H9 (cell line): ENCODE data around the gene ZNF175. TPM values are rescaled to one million over a fixed set of nuclear protein-coding genes. Genes with fewer than 3 reads are reported as not detected.

Experiments
- DNase-seq: peaks from one replicate; pipeline ENCODE4 v3.0.0-alpha.2; 2017
- H2AFZ ChIP-seq: one replicate; pipeline ENCODE4 v1.6.1; 2013; ENCODE audit warnings: mild to moderate bottlenecking, low read length, control low read depth, moderate library complexity
- H2AK5ac ChIP-seq: 2 replicates; pipeline ENCODE4 v1.6.1; 2013; ENCODE audit warnings: low read length, control low read depth, mixed read lengths; ENCODE audit not compliant: insufficient read length
- H2BK120ac ChIP-seq: one replicate; pipeline ENCODE4 v1.6.1; 2013; ENCODE audit warnings: low read depth, mild to moderate bottlenecking, low read length, control low read depth, inconsistent platforms; ENCODE audit not compliant: poor library complexity, severe bottlenecking
- H2BK12ac ChIP-seq: 2 replicates; pipeline ENCODE4 v1.6.1; 2013; ENCODE audit warnings: low read length, control low read depth, mixed read lengths, low read depth; ENCODE audit not compliant: insufficient read length
- H2BK15ac ChIP-seq: 2 replicates; pipeline ENCODE4 v1.6.1; 2013; ENCODE audit warnings: low read depth, low read length, control low read depth
- H2BK20ac ChIP-seq: one replicate; pipeline ENCODE4 v1.6.1; 2013; ENCODE audit warnings: low read depth, mild to moderate bottlenecking, low read length, control low read depth, inconsistent platforms; ENCODE audit not compliant: poor library complexity, severe bottlenecking
- H2BK5ac ChIP-seq: 2 replicates; pipeline ENCODE4 v1.6.1; 2013; ENCODE audit warnings: low read length, control low read depth, mixed read lengths; ENCODE audit not compliant: insufficient read length
- H3K14ac ChIP-seq: 2 replicates; pipeline ENCODE4 v1.6.1; 2013; ENCODE audit warnings: low read length, control low read depth; ENCODE audit not compliant: insufficient read depth
- H3K18ac ChIP-seq: 2 replicates; pipeline ENCODE4 v1.6.1; 2013; ENCODE audit warnings: low read depth, mild to moderate bottlenecking, mixed read lengths, low read length, control low read depth; ENCODE audit not compliant: insufficient read length
- H3K23ac ChIP-seq: 2 replicates; pipeline ENCODE4 v1.6.1; 2013; ENCODE audit warnings: low read length, control low read depth, mixed read lengths, low read depth; ENCODE audit not compliant: insufficient read length
- H3K23me2 ChIP-seq: 2 replicates; pipeline ENCODE4 v1.6.1; 2013; ENCODE audit warnings: low read depth, mild to moderate bottlenecking, mixed read lengths, low read length, control low read depth; ENCODE audit not compliant: insufficient read length, poor library complexity, severe bottlenecking
- H3K27ac ChIP-seq: 2 replicates; pipeline ENCODE4 v1.5.1; 2013; ENCODE audit warnings: low read length, control low read depth, mixed read lengths, low read depth; ENCODE audit not compliant: insufficient read length
- H3K27me3 ChIP-seq: 2 replicates; pipeline ENCODE4 v1.6.1; 2013; ENCODE audit warnings: low read length, control low read depth, inconsistent platforms; ENCODE audit not compliant: insufficient read depth
- H3K4ac ChIP-seq: 2 replicates; pipeline ENCODE4 v1.6.1; 2013; ENCODE audit warnings: low read depth, mild to moderate bottlenecking, control low read depth, inconsistent platforms, low read length, moderate library complexity
- H3K4me1 ChIP-seq: 2 replicates; pipeline ENCODE4 v1.6.1; 2013; ENCODE audit warnings: low read length, control low read depth, inconsistent platforms; ENCODE audit not compliant: insufficient read depth
- H3K4me2 ChIP-seq: 2 replicates; pipeline ENCODE4 v1.6.1; 2013; ENCODE audit warnings: low read length, control low read depth, mixed read lengths; ENCODE audit not compliant: insufficient read length, insufficient read depth
- H3K56ac ChIP-seq: 2 replicates; pipeline ENCODE4 v1.6.1; 2013; ENCODE audit warnings: low read depth, mild to moderate bottlenecking, mixed read lengths, low read length, control low read depth; ENCODE audit not compliant: insufficient read length
- H3K79me1 ChIP-seq: 2 replicates; pipeline ENCODE4 v1.6.1; 2013; ENCODE audit warnings: low read depth, mild to moderate bottlenecking, moderate library complexity, low read length, control low read depth, inconsistent platforms; ENCODE audit not compliant: insufficient read depth, poor library complexity, severe bottlenecking
- H3K79me2 ChIP-seq: 2 replicates; pipeline ENCODE4 v1.6.1; 2013; ENCODE audit warnings: low read length, control low read depth, inconsistent platforms; ENCODE audit not compliant: insufficient read depth
- H3K9ac ChIP-seq: 2 replicates; pipeline ENCODE4 v1.6.1; 2013; ENCODE audit warnings: low read length, control low read depth, mixed read lengths; ENCODE audit not compliant: insufficient read length; ENCODE audit errors: extremely low read depth
- H3K9me3 ChIP-seq: one replicate; pipeline ENCODE4 v1.6.1; 2013; ENCODE audit warnings: low read depth, low read length, inconsistent platforms; ENCODE audit not compliant: control insufficient read depth
- H3T11ph ChIP-seq: one replicate; pipeline ENCODE4 v1.6.1; 2013; ENCODE audit warnings: mild to moderate bottlenecking, low read length, control low read depth, inconsistent platforms
- H4K20me1 ChIP-seq: one replicate; pipeline ENCODE4 v1.6.1; 2013; ENCODE audit not compliant: control insufficient read depth, insufficient read length, insufficient read depth
- H4K5ac ChIP-seq: 2 replicates; pipeline ENCODE4 v1.6.1; 2013; ENCODE audit warnings: low read depth, mild to moderate bottlenecking, mixed read lengths, low read length, control low read depth; ENCODE audit not compliant: insufficient read length
- H4K8ac ChIP-seq: replicated peaks from 2 replicates; pipeline ENCODE4 v1.6.1; 2013; ENCODE audit warnings: low read length, control low read depth, mixed read lengths, low read depth; ENCODE audit not compliant: insufficient read length
- H4K91ac ChIP-seq: 2 replicates; pipeline ENCODE4 v1.6.1; 2013; ENCODE audit warnings: low read depth, mild to moderate bottlenecking, moderate library complexity, mixed read lengths, low read length, control low read depth; ENCODE audit not compliant: insufficient read length
- H3K27ac Mint-ChIP-seq, 3 experiments: 2 replicates in 2 of 3; 3 replicates in 1 of 3; pipeline ENCODE4 v1.8.0; 2020 to 2021; ENCODE audit warnings: mixed read lengths in 3 of 3, mild to moderate bottlenecking in 1 of 3, moderate library complexity in 1 of 3
- H3K27me3 Mint-ChIP-seq: 2 replicates; pipeline ENCODE4 v1.8.0; 2021; ENCODE audit warnings: low read depth, mild to moderate bottlenecking, moderate library complexity, mixed read lengths
- H3K36me3 Mint-ChIP-seq, 3 experiments: 2 replicates in 2 of 3; 3 replicates in 1 of 3; pipeline ENCODE4 v1.8.0; 2020 to 2021; ENCODE audit warnings: low read depth in 3 of 3, mixed read lengths in 3 of 3; ENCODE audit not compliant: insufficient read depth in 1 of 3
- H3K4me1 Mint-ChIP-seq, 2 experiments: 2 replicates each; pipeline ENCODE4 v1.8.0; 2020; ENCODE audit warnings: mixed read lengths in 2 of 2
- H3K4me3 Mint-ChIP-seq, 2 experiments: 2 replicates in 1 of 2; 3 replicates in 1 of 2; pipeline ENCODE4 v1.8.0; 2020 to 2021; ENCODE audit warnings: mild to moderate bottlenecking in 2 of 2, mixed read lengths in 2 of 2, moderate library complexity in 1 of 2
- H3K9me3 Mint-ChIP-seq, 2 experiments: 2 replicates in 1 of 2; 3 replicates in 1 of 2; pipeline ENCODE4 v1.8.0; 2020; ENCODE audit warnings: mild to moderate bottlenecking in 2 of 2, mixed read lengths in 2 of 2, moderate library complexity in 1 of 2
- WGBS: extraction: QIAGEN DNeasy Blood & Tissue Kit; methylation state at CpG from one replicate; pipeline ENCODE4 v1.1.7; 2013; ENCODE audit warnings: missing lambda C conversion rate, low lambda C conversion rate, mixed read lengths; ENCODE audit not compliant: insufficient read length; ENCODE audit errors: extremely low coverage; 5-methylcytosine and 5-hydroxymethylcytosine counted together
- total RNA-seq: library from RNA; stranded (reverse); gene quantifications from 2 replicates; pipeline ENCODE4 v1.2.1, GENCODE V29; 2021
- TF ChIP-seq, protein P1 (sequence below): fragments of 200-600 bp; sonication (generic); conservative IDR thresholded peaks from 3 replicates; pipeline ENCODE4 v1.8.0; 2021; ENCODE audit warnings: antibody characterized with exemption, mild to moderate bottlenecking

ZNF175 gene
- total RNA-seq, 1 experiment from 2014 or later = 10.7 TPM

DNA sequence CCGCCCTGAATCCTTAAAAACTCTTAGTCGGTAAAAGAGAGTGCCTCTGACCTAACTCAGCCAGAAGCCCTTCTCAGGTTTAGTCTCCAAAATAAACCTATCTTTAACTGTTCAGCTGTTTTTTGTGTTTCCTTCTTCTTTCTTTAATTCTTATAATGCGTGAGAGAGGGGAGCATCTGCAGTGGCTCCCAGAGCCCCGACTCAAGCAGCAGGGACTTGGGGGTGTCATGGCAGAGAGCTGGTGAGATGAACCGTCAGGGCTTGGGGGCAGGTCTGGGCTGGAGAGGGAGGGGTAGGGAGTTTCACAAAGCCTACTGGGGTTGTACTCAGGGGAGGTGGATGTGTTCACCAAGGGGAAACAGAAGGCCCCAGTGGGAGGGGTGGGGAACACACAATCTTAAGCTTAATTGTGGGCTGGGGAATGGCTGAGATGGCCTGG is 22.9 kb upstream of the ZNF175 start:
- no peaks in the 10 kb centered on the region for H3K79me2 ChIP-seq
- H3K9ac ChIP-seq = no peak overlapping the region
- no peak overlapping the region for H3K4me2 ChIP-seq
- no peak for DNase-seq
- no peak overlapping the region for H2BK120ac ChIP-seq
- no peaks in the 10 kb centered on the region for H3K9me3 ChIP-seq
- no peak overlapping the region for H3K18ac ChIP-seq
- H2BK15ac ChIP-seq = no peak overlapping the region
- H4K20me1 ChIP-seq = no peaks in the 10 kb centered on the region
- H3K27me3 ChIP-seq = no peaks in the 10 kb centered on the region
- no peak overlapping the region for H3K27ac ChIP-seq
- Mint-ChIP-seq H3K27me3 (peaks cover 65% of the 10 kb centered on the region), H3K9me3 (peaks cover 49 to 95% of the 10 kb centered on the region in 2 experiments), H3K4me3 (no peak overlapping the region), H3K36me3 (peaks cover 0 to 7% (median 0%) of the 10 kb centered on the region in 3 experiments; a peak in 3 of 7 replicates), H3K27ac (no peak overlapping the region), H3K4me1 (peaks cover 0 to 3% of the 10 kb centered on the region in 2 experiments; a peak in 2 of 4 replicates)
- no peak overlapping the region for H2BK20ac ChIP-seq
- no peaks in the 10 kb centered on the region; the same call in 1 of the 2 replicates for H3K4me1 ChIP-seq
- no peak overlapping the region for H3K4ac ChIP-seq
- H2AK5ac ChIP-seq = no peak overlapping the region
- H3T11ph ChIP-seq = no peak overlapping the region
- no peak overlapping the region for H3K23ac ChIP-seq
- no CpG with 5 or more reads among the region's 5 CpGs for WGBS
- H3K14ac ChIP-seq = no peak overlapping the region
- no peak overlapping the region for H2BK12ac ChIP-seq
- no peak overlapping the region for H2AFZ ChIP-seq
- no peak overlapping the region for H4K91ac ChIP-seq
- no peaks in the 10 kb centered on the region for H3K79me1 ChIP-seq
- TF ChIP-seq, protein P1, sequence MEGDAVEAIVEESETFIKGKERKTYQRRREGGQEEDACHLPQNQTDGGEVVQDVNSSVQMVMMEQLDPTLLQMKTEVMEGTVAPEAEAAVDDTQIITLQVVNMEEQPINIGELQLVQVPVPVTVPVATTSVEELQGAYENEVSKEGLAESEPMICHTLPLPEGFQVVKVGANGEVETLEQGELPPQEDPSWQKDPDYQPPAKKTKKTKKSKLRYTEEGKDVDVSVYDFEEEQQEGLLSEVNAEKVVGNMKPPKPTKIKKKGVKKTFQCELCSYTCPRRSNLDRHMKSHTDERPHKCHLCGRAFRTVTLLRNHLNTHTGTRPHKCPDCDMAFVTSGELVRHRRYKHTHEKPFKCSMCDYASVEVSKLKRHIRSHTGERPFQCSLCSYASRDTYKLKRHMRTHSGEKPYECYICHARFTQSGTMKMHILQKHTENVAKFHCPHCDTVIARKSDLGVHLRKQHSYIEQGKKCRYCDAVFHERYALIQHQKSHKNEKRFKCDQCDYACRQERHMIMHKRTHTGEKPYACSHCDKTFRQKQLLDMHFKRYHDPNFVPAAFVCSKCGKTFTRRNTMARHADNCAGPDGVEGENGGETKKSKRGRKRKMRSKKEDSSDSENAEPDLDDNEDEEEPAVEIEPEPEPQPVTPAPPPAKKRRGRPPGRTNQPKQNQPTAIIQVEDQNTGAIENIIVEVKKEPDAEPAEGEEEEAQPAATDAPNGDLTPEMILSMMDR = no peak
- H3K23me2 ChIP-seq = no peaks in the 10 kb centered on the region
- H2BK5ac ChIP-seq = no peak overlapping the region
- H4K8ac ChIP-seq = no peak overlapping the region
- no peak overlapping the region for H4K5ac ChIP-seq
- H3K56ac ChIP-seq = no peak overlapping the region
